ENCODE measurements around the gene CHRNB2. TPM values are rescaled to one million over a fixed set of nuclear protein-coding genes. Genes with fewer than 3 reads are reported as not detected.
A peak's percentile ranks its signal among the peaks of the same experiment; 100 is the strongest.

Gene CHRNB2
- total and polyA plus RNA-seq, 12 donors = 0.03 to 0.13 (median 0.06) TPM; not detected in 8

GRCh38 chr1:154558720-154559465 is 8.7 kb upstream of the CHRNB2 start:
- peak; percentile 96 to 98 (median 97) for ATAC-seq
- WGBS, 2 donors = 1% methylated on average over 47 to 57 of the region's 57 CpGs
- Histone ChIP-seq H3K36me3 (peaks cover 0 to 20% (median 19%) of the 10 kb centered on the region in 9 donors), H3K9me3 (no peaks in the 10 kb centered on the region), H3K27ac (peak overlapping the region; percentile 77 to 98 (median 92)), H3K4me1 (peaks cover 13 to 38% (median 27%) of the 10 kb centered on the region in 9 donors), H3K27me3 (no peaks in the 10 kb centered on the region), H3K4me3 (peak overlapping the region; percentile 5 to 95 (median 80))
- DNase-seq = peak; percentile 98 to 99
- intact Hi-C loops (cut with DNase I) = loop anchor here in 6 of 10 donors (2.0 to 10.0 kb wide), 8 partner anchors 48 to 526 kb away; partner anchors contain the start of genes PMVK (in 3 of the 6), ADAR (in 1 of the 6), AQP10 (in 1 of the 6) and ATP8B2 (in 1 of the 6)
- no peak for TF ChIP-seq CTCF (IDR thresholded peaks at IDR 0.05)

- peaks cover 0 to 13% (median 12%) of the 10 kb centered on the region in 9 donors for H3K36me3 ChIP-seq
- TF ChIP-seq CTCF (IDR thresholded peaks at IDR 0.05) = peak; percentile 87 to 96 (median 93)
- ATAC-seq = peak; percentile 62 to 86 (median 74)
- H3K4me1 ChIP-seq = peaks cover 13 to 36% (median 27%) of the 10 kb centered on the region in 9 donors
- H3K27me3 ChIP-seq = no peaks in the 10 kb centered on the region
- intact Hi-C loops (cut with DNase I) = loop anchor here (2.0 to 10.0 kb wide), 15 partner anchors 38 to 525 kb away; partner anchors contain the start of genes PMVK (in 4 of the 10), ADAR (in 1 of the 10), AQP10 (in 1 of the 10) and ATP8B2 (in 1 of the 10)
- peak overlapping the region; percentile 77 to 98 (median 92) for H3K27ac ChIP-seq
- peak overlapping the region; percentile 5 to 95 (median 80) for H3K4me3 ChIP-seq
- DNase-seq = peak; percentile 72 to 92
- no peaks in the 10 kb centered on the region for H3K9me3 ChIP-seq
- WGBS, 2 donors = 10 to 11% methylated on average over 13 of the region's 13 CpGs
These were observed 8.0 kb upstream of the CHRNB2 start for GRCh38 chr1:154559466-154560044.

GRCh38 chr1:154565876-154566275 is 1.7 kb upstream of the CHRNB2 start:
- Histone ChIP-seq H3K36me3 (no peaks in the 10 kb centered on the region), H3K4me1 (peaks cover 3 to 14% (median 9%) of the 10 kb centered on the region in 9 donors), H3K4me3 (no peak overlapping the region), H3K9me3 (no peaks in the 10 kb centered on the region), H3K27me3 (peaks cover 0 to 29% (median 11%) of the 10 kb centered on the region in 7 donors), H3K27ac (no peak overlapping the region)
- intact Hi-C loops (cut with DNase I) = loop anchor here in 8 of 10 donors (5.0 to 10.0 kb wide), 7 partner anchors 36 to 369 kb away; partner anchors contain the start of genes ADAR (in 1 of the 8) and PMVK (in 1 of the 8)
- TF ChIP-seq CTCF (IDR thresholded peaks at IDR 0.05) = no peak
- no peak for ATAC-seq
- WGBS, 2 donors = 82 to 86% methylated on average over 6 of the region's 6 CpGs
- no peak for DNase-seq
